H1 (cell line): ENCODE measurements around the gene SLPI. TPM values are rescaled to one million over a fixed set of nuclear protein-coding genes. Genes with fewer than 3 reads are reported as not detected.

Source experiments
- CTCF ChIA-PET: fragments of 300-600 bp; sonication (Branson Sonifier 250); formaldehyde crosslinking; loops from one replicate; lab custom pipeline; 2021; ENCODE audit not compliant: partially characterized antibody; lab: Charles Lee
- POLR2A ChIA-PET: fragments of 300-600 bp; sonication (Branson Sonifier 250); formaldehyde crosslinking; loops from one replicate; lab custom pipeline; 2021; ENCODE audit warnings: inconsistent platforms; ENCODE audit not compliant: partially characterized antibody; lab: Charles Lee
- DNase-seq, 2 experiments: peaks; one replicate each; pipeline versions ENCODE4 v3.0.0 to v3.0.0-alpha.2; 2010 to 2022; ENCODE audit warnings: low spot score in 2 of 2, low read depth in 1 of 2, mixed read lengths in 1 of 2
- FAIRE-seq: peaks from 2 replicates; lab custom pipeline; 2011; peaks lifted over from hg19 to GRCh38; lab: Jason Lieb, UNC
- H2AFZ ChIP-seq: 2 replicates; pipeline ENCODE4 v1.8.1; 2012; ENCODE audit warnings: low read length, inconsistent platforms
- H2AK5ac ChIP-seq: 2 replicates; pipeline ENCODE4 v1.6.1; 2013; ENCODE audit warnings: low read depth, low read length
- H2BK120ac ChIP-seq: replicated peaks from 2 replicates; pipeline ENCODE3; 2013; ENCODE audit warnings: low read depth, low read length, inconsistent platforms
- H2BK12ac ChIP-seq: 2 replicates; pipeline ENCODE4 v1.6.1; 2013; ENCODE audit warnings: low read depth, low read length
- H2BK15ac ChIP-seq: 2 replicates; pipeline ENCODE4 v1.6.1; 2013; ENCODE audit warnings: low read length
- H2BK20ac ChIP-seq: 2 replicates; pipeline ENCODE4 v1.6.1; 2013; ENCODE audit warnings: low read length
- H2BK5ac ChIP-seq: 2 replicates; pipeline ENCODE4 v1.6.1; 2013; ENCODE audit warnings: low read depth, low read length
- H3K14ac ChIP-seq: 2 replicates; pipeline ENCODE4 v1.6.1; 2013; ENCODE audit warnings: inconsistent platforms; ENCODE audit not compliant: insufficient read length
- H3K18ac ChIP-seq: 2 replicates; pipeline ENCODE4 v1.6.1; 2013; ENCODE audit warnings: low read length; ENCODE audit errors: extremely low read depth
- H3K23ac ChIP-seq: 2 replicates; pipeline ENCODE4 v1.6.1; 2013; ENCODE audit warnings: inconsistent platforms; ENCODE audit not compliant: insufficient read length
- H3K23me2 ChIP-seq: 2 replicates; pipeline ENCODE4 v1.6.1; 2013; ENCODE audit warnings: low read depth, low read length
- H3K27ac ChIP-seq: 2 replicates; pipeline ENCODE4 v1.6.1; 2011; ENCODE audit warnings: low read depth, low read length, inconsistent platforms
- H3K27me3 ChIP-seq, 4 experiments: replicated peaks in 1 of 4; 1 replicate in 1 of 4; 2 replicates in 3 of 4; pipeline versions ENCODE4 v1.6.1 to v1.8.1; 2011 to 2013; ENCODE audit warnings: low read length in 3 of 4, mild to moderate bottlenecking in 3 of 4, inconsistent platforms in 2 of 4, mixed read lengths in 2 of 4, moderate library complexity in 1 of 4; ENCODE audit not compliant: control insufficient read depth in 3 of 4, insufficient read depth in 3 of 4; ENCODE audit errors: extremely low read depth in 1 of 4
- H3K36me3 ChIP-seq, 4 experiments: 2 replicates each; pipeline versions ENCODE4 v1.6.1 to v1.8.1; 2011 to 2013; ENCODE audit warnings: mild to moderate bottlenecking in 4 of 4, low read length in 3 of 4, moderate library complexity in 2 of 4, control low read depth in 1 of 4, inconsistent platforms in 1 of 4; ENCODE audit not compliant: insufficient read depth in 4 of 4, control insufficient read depth in 2 of 4
- H3K4ac ChIP-seq: replicated peaks from 2 replicates; pipeline ENCODE3; 2013; ENCODE audit warnings: low read length, low read depth, mixed read lengths, inconsistent platforms; ENCODE audit not compliant: insufficient read length
- H3K4me1 ChIP-seq, 4 experiments: replicated peaks in 1 of 4; 1 replicate in 1 of 4; 2 replicates in 3 of 4; pipeline versions ENCODE4 v1.6.1 to v1.8.1; 2011 to 2013; ENCODE audit warnings: low read length in 3 of 4, inconsistent platforms in 2 of 4, mixed read lengths in 1 of 4; ENCODE audit not compliant: insufficient read depth in 4 of 4, control insufficient read depth in 3 of 4
- H3K4me2 ChIP-seq, 2 experiments: 2 replicates each; pipeline versions ENCODE4 v1.6.1 to v1.8.1; 2011 to 2013; ENCODE audit warnings: low read depth in 2 of 2, low read length in 2 of 2, control low read depth in 1 of 2, inconsistent platforms in 1 of 2, mild to moderate bottlenecking in 1 of 2; ENCODE audit not compliant: insufficient read depth in 1 of 2
- H3K4me3 ChIP-seq, 4 experiments: fragments of 200-600, 300-600 bp in 1 of 4; sonication (generic), shearing (Covaris generic), sonication (Bioruptor Twin) in 1 of 4; 2 replicates each; pipeline versions ENCODE4 v1.5.1 to v1.8.1; 2011 to 2016; ENCODE audit warnings: low read length in 4 of 4, low read depth in 3 of 4, control low read depth in 2 of 4, inconsistent platforms in 2 of 4, mild to moderate bottlenecking in 2 of 4, mixed read lengths in 1 of 4, moderate library complexity in 1 of 4; ENCODE audit not compliant: insufficient read depth in 2 of 4; ENCODE audit errors: extremely low read depth in 1 of 4
- H3K56ac ChIP-seq: replicated peaks from 2 replicates; pipeline ENCODE3; 2013; ENCODE audit warnings: low read depth, mild to moderate bottlenecking, mixed read lengths, low read length, inconsistent platforms; ENCODE audit not compliant: insufficient read length
- H3K79me1 ChIP-seq: 2 replicates; pipeline ENCODE4 v1.6.1; 2013; ENCODE audit warnings: low read depth, low read length, control low read depth
- H3K79me2 ChIP-seq, 2 experiments: 2 replicates each; pipeline versions ENCODE4 v1.6.1 to v1.8.1; 2012 to 2013; ENCODE audit warnings: low read length in 2 of 2, mild to moderate bottlenecking in 2 of 2, inconsistent platforms in 1 of 2; ENCODE audit not compliant: insufficient read depth in 2 of 2, control insufficient read depth in 1 of 2
- H3K9ac ChIP-seq, 4 experiments: replicated peaks in 1 of 4; 1 replicate in 1 of 4; 2 replicates in 3 of 4; pipeline versions ENCODE4 v1.6.1 to v1.8.1; 2011 to 2013; ENCODE audit warnings: low read depth in 3 of 4, low read length in 3 of 4, control low read depth in 2 of 4, mild to moderate bottlenecking in 2 of 4, moderate library complexity in 2 of 4, inconsistent platforms in 1 of 4; ENCODE audit errors: extremely low read depth in 1 of 4
- H3K9me3 ChIP-seq, 2 experiments: 2 replicates each; pipeline versions ENCODE4 v1.6.1 to v1.8.1; 2012 to 2013; ENCODE audit warnings: mild to moderate bottlenecking in 2 of 2, moderate library complexity in 2 of 2, control low read depth in 1 of 2, inconsistent platforms in 1 of 2, low read depth in 1 of 2, low read length in 1 of 2, mixed read lengths in 1 of 2; ENCODE audit not compliant: insufficient read depth in 2 of 2
- H4K20me1 ChIP-seq, 2 experiments: replicated peaks in 1 of 2; 2 replicates each; pipeline versions ENCODE3 to v1.8.1; 2011 to 2013; ENCODE audit warnings: inconsistent platforms in 2 of 2, low read length in 2 of 2, mild to moderate bottlenecking in 1 of 2; ENCODE audit not compliant: insufficient read depth in 2 of 2, control insufficient read depth in 1 of 2
- H4K5ac ChIP-seq: 2 replicates; pipeline ENCODE4 v1.6.1; 2013; ENCODE audit warnings: low read length, low read depth, mixed read lengths, inconsistent platforms; ENCODE audit not compliant: insufficient read length
- H4K8ac ChIP-seq: 2 replicates; pipeline ENCODE4 v1.8.0; 2013; ENCODE audit warnings: mild to moderate bottlenecking, moderate library complexity, low read length, inconsistent platforms; ENCODE audit not compliant: insufficient read depth; ENCODE audit errors: extremely low read depth
- H4K91ac ChIP-seq: replicated peaks from 2 replicates; pipeline ENCODE3; 2013; ENCODE audit warnings: low read length, mixed read lengths, inconsistent platforms; ENCODE audit not compliant: insufficient read length
- CHD2 ChIP-seq: IDR thresholded peaks from 2 replicates; pipeline ENCODE4 v1.6.1; 2012; ENCODE audit warnings: low read length, improper control_type of control experiment
- EP300 ChIP-seq, 2 experiments: IDR thresholded peaks; 1 replicate in 1 of 2; 2 replicates in 1 of 2; pipeline ENCODE4 v1.6.1; 2011 to 2012; ENCODE audit warnings: low read depth in 2 of 2, low read length in 2 of 2, mild to moderate bottlenecking in 2 of 2, borderline replicate concordance in 1 of 2, inconsistent platforms in 1 of 2, moderate library complexity in 1 of 2
- KDM5A ChIP-seq: fragments of 200-600 bp; IDR thresholded peaks from 2 replicates; pipeline ENCODE4 v1.7.1; 2012; ENCODE audit warnings: mild to moderate bottlenecking, low read length, inconsistent platforms, mixed read lengths
- RNF2 ChIP-seq: fragments of 200-900, 300-1000 bp; sonication (generic); IDR thresholded peaks from 2 replicates; pipeline ENCODE4 v1.7.1; 2016; ENCODE audit warnings: borderline replicate concordance, low read depth, mild to moderate bottlenecking, antibody characterized with exemption, low read length; ENCODE audit not compliant: poor library complexity, severe bottlenecking; ENCODE audit errors: missing control alignments
- SIRT6 ChIP-seq: IDR thresholded peaks from one replicate; pipeline ENCODE4 v1.7.1; 2012; ENCODE audit warnings: low read length, inconsistent platforms
- YY1 ChIP-seq: IDR thresholded peaks from 2 replicates; pipeline ENCODE4 v1.6.1; 2011; ENCODE audit warnings: low read depth, mild to moderate bottlenecking, low read length
- WGBS, 2 experiments: shearing (Covaris generic) in 1 of 2; methylation state at CpG; one replicate each; pipeline versions ENCODE4 v1.1.6 to v1.1.7; 2013 to 2015; ENCODE audit warnings: low lambda C conversion rate in 2 of 2, mixed read lengths in 2 of 2, inconsistent platforms in 1 of 2, low coverage in 1 of 2, missing lambda C conversion rate in 1 of 2; ENCODE audit not compliant: insufficient replicate concordance in 2 of 2, insufficient coverage in 1 of 2, insufficient read length in 1 of 2; ENCODE audit errors: extremely low coverage in 1 of 2, missing lambda C conversion rate in 1 of 2; 5-methylcytosine and 5-hydroxymethylcytosine counted together
- polyA plus RNA-seq, 7 experiments: library from polyadenylated mRNA; depleted of rRNA in 3 of 7; stranded (reverse) in 5 of 7; unstranded in 2 of 7; fragments of >200 nt in 5 of 7; fragments of 200-250 nt in 2 of 7; gene quantifications; 1 replicate in 5 of 7; 2 replicates in 1 of 7; 4 replicates in 1 of 7; pipeline versions ENCODE4 v1.2.1 to v1.2.3, GENCODE V29; 2011 to 2013; ENCODE audit warnings: missing spikeins in 2 of 7, mixed read lengths in 2 of 7
- total RNA-seq: library from RNA; stranded (reverse); fragmentation: NEBNext Ultra II Directional; extraction: Animal tissue kit (Norgen Biotek cat#: 25700); gene quantifications from 2 replicates; pipeline ENCODE4 v1.2.1, GENCODE V29; 2021

The SLPI gene
- total and polyA plus RNA-seq, 2 of the 8 experiments (the other 6 are each of a cell fraction or from before 2014, with no cell fraction given): not detected

DNA sequence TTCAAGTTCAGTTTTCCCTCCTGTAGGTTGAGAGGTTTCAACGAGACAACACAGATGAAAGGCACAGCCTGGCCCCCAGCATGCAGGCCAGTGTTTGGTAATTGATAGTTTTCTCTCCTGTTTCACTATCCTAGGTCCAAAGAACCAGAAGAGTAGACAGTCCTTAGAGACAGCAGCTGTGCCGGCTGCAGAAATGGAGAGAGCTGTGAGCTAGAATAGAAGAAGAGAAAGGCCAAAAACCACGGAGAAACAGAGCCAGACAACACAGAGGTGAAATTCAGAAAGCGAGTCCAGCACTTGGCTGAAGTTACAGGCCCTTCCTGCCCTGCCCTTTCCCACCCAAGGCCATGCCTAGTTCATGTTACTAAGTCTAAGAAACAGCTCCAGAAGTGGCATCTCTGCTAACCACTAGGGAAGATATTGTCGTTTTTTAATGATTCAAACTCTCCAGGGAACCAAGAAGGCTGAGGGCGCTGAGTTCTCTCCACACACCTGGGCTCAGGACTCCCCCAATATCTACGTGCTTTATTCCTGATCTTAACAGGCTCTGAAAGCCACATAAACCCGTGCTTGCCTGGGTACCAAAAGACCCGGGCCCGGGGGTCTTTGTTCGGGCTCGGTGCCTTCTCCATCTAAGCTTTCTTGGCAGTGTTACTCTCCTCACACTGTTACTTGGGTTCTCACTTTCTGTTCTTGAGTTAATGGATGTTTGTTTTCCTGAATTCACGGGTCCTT is 35.7 kb upstream of the SLPI start:
- H3K36me3 ChIP-seq: 0 out of 8 replicates have a peak, but pooled peaks cover 0 to 3% (median 0%) of the 10 kb centered on the region in 4 experiments
- no peak overlapping the region for H4K91ac ChIP-seq
- H3K23me2 ChIP-seq: peaks cover 7% of the 10 kb centered on the region; the same call in 1 of the 2 replicates
- H2AFZ ChIP-seq: no peak overlapping the region; the same call in 1 of the 2 replicates
- POLR2A ChIA-PET: no interaction called here
- H3K9ac ChIP-seq: no peak overlapping the region
- H4K5ac ChIP-seq: no peak overlapping the region
- H3K4me2 ChIP-seq: no peak overlapping the region
- H3K79me2 ChIP-seq: no peaks in the 10 kb centered on the region
- H2AK5ac ChIP-seq: no peak overlapping the region
- FAIRE-seq: no peak
- CTCF ChIA-PET: interaction anchor here (0.6 to 6.2 kb wide), 47 partner anchors 7 to 611 kb away, joined by 3 to 104 read pairs (median 5); partner anchors contain the start of genes KCNS1, MATN4, RBPJL and SEMG1
- H3K27me3 ChIP-seq: peaks cover 0 to 20% (median 11%) of the 10 kb centered on the region in 4 experiments; a peak in 6 of 7 replicates
- H2BK20ac ChIP-seq: no peak overlapping the region
- no peak overlapping the region for H3K27ac ChIP-seq
- peaks cover 7 to 11% of the 10 kb centered on the region in 2 experiments for H3K9me3 ChIP-seq
- no peaks in the 10 kb centered on the region for H4K20me1 ChIP-seq
- no peak overlapping the region for H3K18ac ChIP-seq
- peaks cover 0 to 3% (median 0%) of the 10 kb centered on the region in 4 experiments; a peak in 3 of 7 replicates for H3K4me1 ChIP-seq
- H3K56ac ChIP-seq: no peak overlapping the region
- 80% methylated on average over 13 of the region's 13 CpGs; no CpG with 5 or more reads in 1 of the 2 experiments for WGBS, 2 experiments
- TF ChIP-seq CHD2: no peak
- TF ChIP-seq RNF2: no peak
- no peak for TF ChIP-seq SIRT6
- no peak for TF ChIP-seq EP300 (IDR thresholded peaks at IDR 0.05; ENCODE audit: borderline replicate concordance in 1 of 2, low read depth in 2 of 2, low read length in 2 of 2)
- TF ChIP-seq YY1: no peak
- TF ChIP-seq KDM5A: no peak
- H3K4ac ChIP-seq: no peak overlapping the region
- H2BK120ac ChIP-seq: no peak overlapping the region
- no peaks in the 10 kb centered on the region for H3K79me1 ChIP-seq
- no peak overlapping the region for H3K14ac ChIP-seq
- no peak overlapping the region for H3K4me3 ChIP-seq
- no peak overlapping the region for H2BK15ac ChIP-seq
- H2BK12ac ChIP-seq: no peak overlapping the region
- no peak overlapping the region for H4K8ac ChIP-seq
- DNase-seq: no peak
- H2BK5ac ChIP-seq: no peak overlapping the region
- H3K23ac ChIP-seq: no peak overlapping the region
